ENCODE data around the gene MICALL2.

MICALL2 gene

GRCh38 chr7:1461646-1462375, 2.5 kb upstream of the MICALL2 start:
- no peak for TF ChIP-seq CTCF (IDR thresholded peaks at IDR 0.05; ENCODE audit: low read length, missing control alignments)
- no peak overlapping the region for H3K4me3 ChIP-seq (replicated peaks; ENCODE audit: low read depth, low read length)
- no peak for DNase-seq (ENCODE audit: low read depth)

- H3K4me3 ChIP-seq (replicated peaks; ENCODE audit: low read depth, low read length) = no peak overlapping the region
- DNase-seq (ENCODE audit: low read depth) = peak; percentile 55
- no peak for TF ChIP-seq CTCF (IDR thresholded peaks at IDR 0.05; ENCODE audit: low read length, missing control alignments)
These were observed 1.8 kb upstream of the MICALL2 start for GRCh38 chr7:1460821-1461645.

DNA sequence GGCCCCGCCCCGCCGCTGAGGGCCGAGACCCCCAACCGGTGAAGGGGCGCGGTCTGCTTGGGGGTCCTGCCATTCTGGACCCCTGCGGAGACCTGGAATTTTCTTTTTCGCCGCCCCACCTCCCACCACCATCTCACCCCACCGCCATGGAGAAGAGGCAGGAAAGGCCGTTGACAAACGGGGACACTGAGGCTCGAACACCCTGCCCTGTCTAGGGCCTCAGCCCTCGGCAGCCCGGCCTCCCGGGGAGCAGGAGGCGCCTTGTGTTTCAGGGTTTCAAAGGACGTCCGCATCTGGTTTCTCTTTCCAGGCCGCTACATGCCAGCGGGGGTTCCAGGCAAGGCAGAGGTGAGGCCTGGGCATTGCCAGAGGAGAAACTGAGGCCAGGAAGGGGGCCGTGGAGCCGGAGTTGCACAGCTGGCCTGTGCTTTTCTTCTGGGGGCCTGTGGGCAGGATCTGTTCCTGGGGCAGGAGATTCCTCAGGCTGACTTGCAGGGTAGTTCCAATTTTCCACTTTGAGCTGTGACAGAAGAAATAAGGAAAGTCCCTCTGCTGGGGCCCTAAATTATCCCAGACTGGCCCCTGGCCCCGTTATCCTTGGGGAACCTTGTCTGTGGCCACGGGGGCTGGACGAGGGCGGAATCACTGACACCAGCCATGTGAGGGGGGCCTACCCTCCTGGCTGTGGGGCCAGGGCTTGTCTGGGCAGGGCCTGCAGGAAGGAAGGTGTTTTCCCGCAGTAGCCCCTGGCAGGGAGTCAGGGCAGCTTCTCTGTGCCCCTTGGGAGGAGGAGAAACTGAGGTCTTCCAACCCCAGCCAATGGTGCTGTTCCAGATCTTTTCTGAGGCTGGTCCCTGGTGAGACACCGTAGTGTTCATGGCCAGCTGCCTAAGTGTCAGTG, 900 bp upstream of the MICALL2 start:
- TF ChIP-seq CTCF (IDR thresholded peaks at IDR 0.05; ENCODE audit: low read length, missing control alignments) = no peak
- peak overlapping the region; percentile 58 for H3K4me3 ChIP-seq (replicated peaks; ENCODE audit: low read depth, low read length)
- no peak for DNase-seq (ENCODE audit: low read depth)

GRCh38 chr7:1459512-1459892, 232 bp upstream of the MICALL2 start:
- no peak for TF ChIP-seq CTCF (IDR thresholded peaks at IDR 0.05; ENCODE audit: low read length, missing control alignments)
- peak; percentile 99 for DNase-seq (ENCODE audit: low read depth)
- H3K4me3 ChIP-seq (replicated peaks; ENCODE audit: low read depth, low read length) = peak overlapping the region; percentile 80

GRCh38 chr7:1457949-1458682, 1.2 kb downstream of the MICALL2 start:
- peak; percentile 18 for DNase-seq (ENCODE audit: low read depth)
- H3K4me3 ChIP-seq (replicated peaks; ENCODE audit: low read depth, low read length) = peak overlapping the region; percentile 80
- no peak for TF ChIP-seq CTCF (IDR thresholded peaks at IDR 0.05; ENCODE audit: low read length, missing control alignments)
